Lower lobe of right lung (tissue), 2 donors: Measurements from ENCODE around the gene LDLRAD4. TPM values are rescaled to one million over a fixed set of nuclear protein-coding genes. Genes with fewer than 3 reads are reported as not detected.

Experiments used
- ATAC-seq, 2 donors: fragments of 200-7000 bp; cut with Tn5 transposase; one replicate each; pipeline ENCODE4 v1.9.1; 2020 to 2022; ENCODE audit warnings: mild to moderate bottlenecking in 2 of 2, moderate library complexity in 2 of 2
- DNase-seq: peaks from one replicate; pipeline ENCODE4 v3.0.0-alpha.2; 2020
- H3K27ac ChIP-seq: fragments of 200-600 bp; one replicate; pipeline ENCODE4 v1.8.0; 2022
- H3K27me3 ChIP-seq: fragments of 200-600 bp; one replicate; pipeline ENCODE4 v1.8.0; 2022; ENCODE audit warnings: low read depth
- H3K36me3 ChIP-seq: fragments of 200-600 bp; one replicate; pipeline ENCODE4 v1.8.0; 2022; ENCODE audit warnings: mild to moderate bottlenecking
- H3K4me1 ChIP-seq: fragments of 200-600 bp; one replicate; pipeline ENCODE4 v1.8.0; 2022
- H3K4me3 ChIP-seq: fragments of 200-600 bp; one replicate; pipeline ENCODE4 v1.8.0; 2022; ENCODE audit warnings: mild to moderate bottlenecking
- H3K9me3 ChIP-seq: fragments of 200-600 bp; one replicate; pipeline ENCODE4 v1.8.0; 2022
- intact Hi-C: fragments of 100-400 bp; cut with DNase I; formaldehyde crosslinking; loops from one replicate; pipeline ENCODE4 v1.11.0; 2022
- total RNA-seq: library from RNA; stranded (reverse); fragmentation: NEBNext Ultra II Directional; extraction: Animal tissue kit (Norgen Biotek cat#: 25700); gene quantifications from one replicate; pipeline ENCODE4 v1.2.1, GENCODE V29; 2021
- TF ChIP-seq, protein P1 (sequence below): fragments of 200-600 bp; IDR thresholded peaks from one replicate; pipeline ENCODE4 v1.8.0; 2022; ENCODE audit warnings: antibody characterized with exemption, mild to moderate bottlenecking
- donor health status: DM: no; HTN: yes; CAD: no; lungs with severe emphysema.

LDLRAD4 gene
- total RNA-seq, 1 donor from 2014 or later = 24.6 TPM

DNA sequence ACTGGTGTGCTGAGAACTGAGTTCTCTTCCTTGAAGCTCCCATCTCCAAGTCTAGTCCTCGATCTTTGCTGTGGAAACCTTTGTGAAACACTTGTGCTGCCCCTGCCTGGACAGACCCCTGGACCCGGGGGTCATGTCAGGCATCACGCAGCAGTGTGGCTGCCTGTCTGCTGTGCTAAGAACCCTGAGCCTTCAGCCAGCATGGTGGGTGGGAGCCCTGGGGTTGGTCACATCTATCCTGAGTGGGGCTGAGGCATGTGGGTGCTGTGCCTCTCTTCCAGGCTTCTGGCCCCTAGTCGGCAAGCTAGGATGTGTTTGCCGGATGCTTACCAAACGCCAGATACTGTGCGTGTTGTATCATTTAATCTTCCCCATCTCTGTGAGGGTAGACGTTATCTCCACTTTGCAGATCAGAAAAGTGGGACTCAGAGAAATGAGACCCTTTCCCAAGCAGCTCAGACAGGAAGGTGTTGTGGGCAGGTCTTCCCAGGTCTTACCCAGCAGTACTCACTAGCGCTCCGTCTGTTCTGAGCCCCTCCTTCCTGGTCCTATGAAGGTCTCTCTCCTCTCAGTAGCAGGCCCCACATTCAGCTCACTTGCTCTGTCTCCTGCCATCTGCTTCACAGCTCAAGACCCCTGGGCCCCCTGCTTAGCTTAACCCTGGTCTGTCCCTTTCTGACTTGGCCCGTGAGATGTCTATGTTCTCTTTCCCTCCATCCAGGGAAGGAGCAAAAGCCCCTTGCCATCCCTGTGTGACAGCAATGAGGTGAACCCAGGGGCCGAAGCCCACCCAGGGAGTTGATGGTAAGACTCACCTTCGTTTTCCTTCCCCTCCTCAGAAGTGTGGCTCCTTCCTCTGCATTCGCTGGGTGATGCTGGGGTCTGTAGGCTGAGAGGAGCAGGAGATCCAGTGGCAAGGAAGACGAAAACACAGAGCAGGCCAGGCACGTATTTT, 265.0 kb downstream of the LDLRAD4 start:
- Histone ChIP-seq H3K36me3 (no peaks in the 10 kb centered on the region), H3K27me3 (no peaks in the 10 kb centered on the region), H3K9me3 (no peaks in the 10 kb centered on the region), H3K4me1 (no peaks in the 10 kb centered on the region), H3K27ac (no peak overlapping the region), H3K4me3 (no peak overlapping the region)
- TF ChIP-seq, protein P1, sequence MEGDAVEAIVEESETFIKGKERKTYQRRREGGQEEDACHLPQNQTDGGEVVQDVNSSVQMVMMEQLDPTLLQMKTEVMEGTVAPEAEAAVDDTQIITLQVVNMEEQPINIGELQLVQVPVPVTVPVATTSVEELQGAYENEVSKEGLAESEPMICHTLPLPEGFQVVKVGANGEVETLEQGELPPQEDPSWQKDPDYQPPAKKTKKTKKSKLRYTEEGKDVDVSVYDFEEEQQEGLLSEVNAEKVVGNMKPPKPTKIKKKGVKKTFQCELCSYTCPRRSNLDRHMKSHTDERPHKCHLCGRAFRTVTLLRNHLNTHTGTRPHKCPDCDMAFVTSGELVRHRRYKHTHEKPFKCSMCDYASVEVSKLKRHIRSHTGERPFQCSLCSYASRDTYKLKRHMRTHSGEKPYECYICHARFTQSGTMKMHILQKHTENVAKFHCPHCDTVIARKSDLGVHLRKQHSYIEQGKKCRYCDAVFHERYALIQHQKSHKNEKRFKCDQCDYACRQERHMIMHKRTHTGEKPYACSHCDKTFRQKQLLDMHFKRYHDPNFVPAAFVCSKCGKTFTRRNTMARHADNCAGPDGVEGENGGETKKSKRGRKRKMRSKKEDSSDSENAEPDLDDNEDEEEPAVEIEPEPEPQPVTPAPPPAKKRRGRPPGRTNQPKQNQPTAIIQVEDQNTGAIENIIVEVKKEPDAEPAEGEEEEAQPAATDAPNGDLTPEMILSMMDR = no peak
- ATAC-seq = no peak
- intact Hi-C loops = no loop called here
- DNase-seq = no peak

DNA sequence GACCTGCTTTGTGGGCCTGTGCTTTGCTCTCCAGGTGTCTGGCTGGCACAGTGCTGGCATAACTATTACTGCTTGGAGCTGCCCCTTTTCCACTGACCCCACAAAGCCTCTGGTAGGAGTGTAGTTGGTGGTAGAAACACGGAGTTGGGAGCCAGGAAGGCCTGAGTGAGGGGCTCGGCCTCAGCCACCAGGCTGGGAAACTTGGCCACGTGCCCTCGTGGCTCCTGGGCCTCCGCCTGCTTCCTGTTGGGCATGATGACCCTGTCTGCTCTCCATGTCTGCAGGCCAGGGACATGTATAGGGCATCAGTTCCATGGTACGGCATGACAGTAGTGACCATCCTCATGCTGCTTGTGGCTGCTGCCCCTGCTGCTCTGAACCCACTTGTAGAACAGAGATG, 266.6 kb downstream of the LDLRAD4 start:
- Histone ChIP-seq H3K4me1 (no peaks in the 10 kb centered on the region), H3K9me3 (no peaks in the 10 kb centered on the region), H3K36me3 (no peaks in the 10 kb centered on the region), H3K27me3 (no peaks in the 10 kb centered on the region), H3K27ac (no peak overlapping the region), H3K4me3 (no peak overlapping the region)
- TF ChIP-seq, protein P1 = no peak
- DNase-seq (no peak), ATAC-seq (no peak)
- intact Hi-C loops = no loop called here

DNA sequence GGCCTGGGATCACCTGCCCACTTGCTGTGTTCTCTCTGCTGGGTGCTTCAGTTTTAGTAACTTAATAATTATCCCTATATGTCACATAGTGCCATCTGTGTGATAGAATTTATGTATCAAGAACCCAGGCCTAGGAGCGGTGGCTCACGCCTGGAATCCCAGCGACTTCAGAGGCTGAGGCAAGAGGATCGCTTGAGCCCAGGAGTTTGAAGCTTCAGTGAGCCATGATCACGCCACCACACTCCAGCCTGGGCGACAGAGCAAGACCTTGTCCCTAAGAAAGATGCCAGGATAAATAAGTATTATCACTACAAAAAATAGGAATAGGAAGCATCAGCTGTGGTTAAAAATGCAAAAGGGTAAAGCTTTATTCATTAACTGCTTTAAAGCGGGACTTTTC, 267.0 kb downstream of the LDLRAD4 start:
- intact Hi-C loops = no loop called here

DNA sequence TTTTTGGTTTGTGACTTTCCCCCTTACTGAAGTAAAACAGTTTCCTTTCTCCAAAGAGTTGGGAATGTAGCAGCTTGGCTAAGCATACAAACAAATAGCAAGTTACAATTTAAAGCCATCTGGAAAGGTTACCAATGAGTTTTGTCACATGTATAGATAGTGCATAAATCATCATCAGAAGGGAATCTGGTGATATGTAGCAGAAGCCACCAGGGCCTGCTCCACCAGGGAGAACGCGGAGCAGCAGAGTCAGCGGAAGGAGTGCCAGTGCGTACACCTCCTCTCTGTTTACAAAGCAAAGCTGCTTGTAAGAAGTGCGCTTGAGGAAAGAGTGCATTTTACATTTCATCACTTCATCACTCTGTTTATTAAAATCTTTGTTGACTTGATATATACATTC, 267.7 kb downstream of the LDLRAD4 start:
- Histone ChIP-seq H3K27me3 (no peaks in the 10 kb centered on the region), H3K9me3 (no peaks in the 10 kb centered on the region), H3K27ac (no peak overlapping the region), H3K4me1 (no peaks in the 10 kb centered on the region), H3K4me3 (no peak overlapping the region), H3K36me3 (no peaks in the 10 kb centered on the region)
- intact Hi-C loops = no loop called here
- no peak for ATAC-seq
- TF ChIP-seq, protein P1 = no peak
- no peak for DNase-seq

More for the DNA sequence above, 267.0 kb downstream of the LDLRAD4 start:
- no peaks in the 10 kb centered on the region for H3K4me1 ChIP-seq
- TF ChIP-seq, protein P1 = no peak
- no peak overlapping the region for H3K4me3 ChIP-seq
- ATAC-seq (no peak), DNase-seq (no peak)
- H3K27me3 ChIP-seq = no peaks in the 10 kb centered on the region
- no peak overlapping the region for H3K27ac ChIP-seq
- no peaks in the 10 kb centered on the region for H3K36me3 ChIP-seq
- H3K9me3 ChIP-seq = no peaks in the 10 kb centered on the region

DNA sequence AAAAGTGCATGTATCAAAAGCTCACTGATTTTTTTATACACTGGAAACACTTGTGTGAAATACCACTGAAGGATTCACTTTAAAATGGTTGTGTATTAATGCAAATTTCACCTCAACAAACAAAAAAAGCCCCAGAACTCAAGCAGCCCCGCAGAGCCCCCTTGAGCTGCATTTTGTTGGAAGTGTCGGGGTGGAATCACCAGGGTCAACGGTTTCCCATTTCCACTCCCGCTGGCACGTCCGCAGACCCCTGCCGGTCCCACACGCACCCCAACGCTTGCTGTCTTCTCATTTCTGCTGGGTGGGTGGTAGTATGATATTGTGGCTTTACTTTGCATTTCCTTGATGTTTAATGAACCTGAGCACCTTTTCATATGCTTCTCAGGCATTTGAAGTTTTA, 268.1 kb downstream of the LDLRAD4 start:
- Histone ChIP-seq H3K27ac (no peak overlapping the region), H3K4me1 (no peaks in the 10 kb centered on the region), H3K36me3 (no peaks in the 10 kb centered on the region), H3K9me3 (no peaks in the 10 kb centered on the region), H3K27me3 (no peaks in the 10 kb centered on the region), H3K4me3 (no peak overlapping the region)
- ATAC-seq (no peak), DNase-seq (no peak)
- intact Hi-C loops = no loop called here
- TF ChIP-seq, protein P1 = no peak
